ENCODE measurements around the gene PACC1. TPM values are rescaled to one million over a fixed set of nuclear protein-coding genes. Genes with fewer than 3 reads are reported as not detected.

The PACC1 gene
- total and polyA plus RNA-seq, 2 donors (not counting 3 experiments of a cell fraction or from before 2014, with no cell fraction given): 21.0 to 22.3 TPM

GRCh38 chr1:212423879-212424278 is 9.2 kb upstream of the PACC1 start:
- BruUV-seq (replicated peaks): no TSS peak
- TF ChIP-seq FOS (IDR thresholded peaks at IDR 0.05; ENCODE audit: borderline replicate concordance, insufficient read depth, low read length): no peak
- TF ChIP-seq EZH2 (IDR thresholded peaks at IDR 0.05; ENCODE audit: borderline replicate concordance, low read depth, low read length, severe bottlenecking): no peak
- Histone ChIP-seq H3K27ac (ENCODE audit: insufficient read depth, low read depth, low read length) (no peak overlapping the region), H3K79me2 (ENCODE audit: control insufficient read depth, insufficient read depth, low read length) (no peaks in the 10 kb centered on the region), H2AFZ (ENCODE audit: low read depth, low read length) (no peak overlapping the region), H4K20me1 (replicated peaks; ENCODE audit: control insufficient read depth, extremely low read depth, insufficient read depth, low read length) (no peaks in the 10 kb centered on the region), H3K9me3 (replicated peaks; ENCODE audit: control insufficient read depth, insufficient read depth, low read length) (no peaks in the 10 kb centered on the region), H3K4me2 (ENCODE audit: insufficient read depth, low read length) (no peak overlapping the region), H3K36me3 (ENCODE audit: control insufficient read depth in 2 of 2, extremely low read depth in 1 of 2, insufficient read depth in 2 of 2, low read length in 2 of 2) (no peaks in the 10 kb centered on the region), H3K9ac (replicated peaks; ENCODE audit: extremely low read depth, insufficient read depth, low read length) (no peak overlapping the region), H3K27me3 (ENCODE audit: control insufficient read depth in 2 of 2, insufficient read depth in 2 of 2, low read length in 2 of 2) (peaks cover 43 to 44% of the 10 kb centered on the region in 2 experiments), H3K4me3 (replicated peaks in 1 of 3; ENCODE audit: insufficient read depth in 1 of 3, low read depth in 1 of 3, low read length in 3 of 3) (no peak overlapping the region), H3K9me1 (replicated peaks; ENCODE audit: control insufficient read depth, extremely low read depth, insufficient read depth, low read length) (no peaks in the 10 kb centered on the region), H3K4me1 (ENCODE audit: control insufficient read depth, extremely low read depth, insufficient read depth, low read length) (no peaks in the 10 kb centered on the region)
- DNase-seq (ENCODE audit: low read depth, low spot score): no peak
- POLR2A ChIA-PET: no interaction called here
- intact Hi-C loops (cut with micrococcal nuclease) (no loop called here), dilution Hi-C loops (cut with MboI; ENCODE audit: extremely low pct_ligation_motif_present, low sequenced_read_pairs) (no loop called here)
- no peak for FAIRE-seq
- CTCF ChIA-PET: no interaction called here

GRCh38 chr1:212421165-212421564 is 6.5 kb upstream of the PACC1 start:
- no TSS peak for BruUV-seq (replicated peaks)

More at GRCh38 chr1:212421165-212421564, 6.5 kb upstream of the PACC1 start:
- dilution Hi-C loops (cut with MboI; ENCODE audit: extremely low pct_ligation_motif_present, low sequenced_read_pairs) (no loop called here), intact Hi-C loops (cut with micrococcal nuclease) (no loop called here)
- no peaks in the 10 kb centered on the region for H3K79me2 ChIP-seq (ENCODE audit: control insufficient read depth, insufficient read depth, low read length)
- ChIA-PET CTCF (interaction anchor here (1.8 kb wide), 1 partner anchor 9 kb away, joined by 6 read pairs; no protein-coding TSS in a partner anchor), POLR2A (no interaction called here)
- H3K9me1 ChIP-seq (replicated peaks; ENCODE audit: control insufficient read depth, extremely low read depth, insufficient read depth, low read length): no peaks in the 10 kb centered on the region
- H3K4me2 ChIP-seq (ENCODE audit: insufficient read depth, low read length): no peak overlapping the region
- H3K9ac ChIP-seq (replicated peaks; ENCODE audit: extremely low read depth, insufficient read depth, low read length): no peak overlapping the region
- DNase-seq (ENCODE audit: low read depth, low spot score): no peak
- TF ChIP-seq MYC (IDR thresholded peaks at IDR 0.05; ENCODE audit: low read depth, low read length): no peak
- TF ChIP-seq, protein P1, sequence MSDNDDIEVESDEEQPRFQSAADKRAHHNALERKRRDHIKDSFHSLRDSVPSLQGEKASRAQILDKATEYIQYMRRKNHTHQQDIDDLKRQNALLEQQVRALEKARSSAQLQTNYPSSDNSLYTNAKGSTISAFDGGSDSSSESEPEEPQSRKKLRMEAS (IDR thresholded peaks at IDR 0.05; ENCODE audit: insufficient read depth, insufficient read length): no peak
- TF ChIP-seq JUN (IDR thresholded peaks at IDR 0.05; ENCODE audit: borderline replicate concordance, insufficient read depth, insufficient read length, low read depth): no peak
- TF ChIP-seq POLR2A (IDR thresholded peaks at IDR 0.05; ENCODE audit: low read depth, low read length): no peak
- H2AFZ ChIP-seq (ENCODE audit: low read depth, low read length): no peak overlapping the region
- H3K27ac ChIP-seq (ENCODE audit: insufficient read depth, low read depth, low read length): no peak overlapping the region
- no peaks in the 10 kb centered on the region for H3K9me3 ChIP-seq (replicated peaks; ENCODE audit: control insufficient read depth, insufficient read depth, low read length)
- H4K20me1 ChIP-seq (replicated peaks; ENCODE audit: control insufficient read depth, extremely low read depth, insufficient read depth, low read length): no peaks in the 10 kb centered on the region
- H3K4me3 ChIP-seq (replicated peaks in 1 of 3; ENCODE audit: insufficient read depth in 1 of 3, low read depth in 1 of 3, low read length in 3 of 3): no peak overlapping the region
- H3K4me1 ChIP-seq (ENCODE audit: control insufficient read depth, extremely low read depth, insufficient read depth, low read length): no peaks in the 10 kb centered on the region
- H3K27me3 ChIP-seq (ENCODE audit: control insufficient read depth in 2 of 2, insufficient read depth in 2 of 2, low read length in 2 of 2): peaks cover 24 to 32% of the 10 kb centered on the region in 2 experiments
- no peak for FAIRE-seq
- no peaks in the 10 kb centered on the region for H3K36me3 ChIP-seq (ENCODE audit: control insufficient read depth in 2 of 2, extremely low read depth in 1 of 2, insufficient read depth in 2 of 2, low read length in 2 of 2)
